M059J (cell line): ENCODE measurements around the gene AP4S1. TPM values are rescaled to one million over a fixed set of nuclear protein-coding genes. Genes with fewer than 3 reads are reported as not detected.
A peak's percentile ranks its signal among the peaks of the same experiment; 100 is the strongest.
"Not testable (repeated sequence)": the region's sequence is repeated elsewhere in the genome, so short reads cannot be mapped to it uniquely, and the experiment has no call there.

ENCODE experiments used
- DNase-seq: peaks from one replicate; pipeline ENCODE4 v3.0.0-alpha.2; 2012; ENCODE audit warnings: low read depth
- total RNA-seq: library from RNA; depleted of rRNA; stranded (reverse); fragments of >200 nt; shearing (Covaris generic); gene quantifications from 2 replicates; pipeline ENCODE4 v1.2.3, GENCODE V29; 2014

AP4S1 gene
- total RNA-seq, 1 experiment from 2014 or later: 6.0 TPM

DNA sequence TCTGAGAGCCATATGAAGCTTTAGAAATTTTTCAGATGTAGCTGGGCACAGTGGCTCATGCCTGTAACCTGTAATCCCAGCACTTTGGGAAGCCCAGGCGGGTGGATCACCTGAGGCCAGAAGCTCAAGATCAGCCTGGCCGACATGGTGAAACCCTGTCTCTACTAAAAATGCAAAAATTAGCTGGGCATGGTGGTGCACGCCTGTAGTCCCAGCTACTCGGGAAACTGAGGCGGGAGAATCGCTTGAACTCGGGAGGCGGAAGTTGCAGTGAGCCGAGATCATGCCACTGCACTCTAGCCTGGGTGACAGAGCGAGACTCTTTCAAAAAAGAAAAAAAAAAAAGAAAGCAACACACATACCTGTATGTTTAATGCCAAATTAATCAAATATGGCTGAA, 17.4 kb downstream of the AP4S1 start:
- not testable (repeated sequence) for DNase-seq

DNA sequence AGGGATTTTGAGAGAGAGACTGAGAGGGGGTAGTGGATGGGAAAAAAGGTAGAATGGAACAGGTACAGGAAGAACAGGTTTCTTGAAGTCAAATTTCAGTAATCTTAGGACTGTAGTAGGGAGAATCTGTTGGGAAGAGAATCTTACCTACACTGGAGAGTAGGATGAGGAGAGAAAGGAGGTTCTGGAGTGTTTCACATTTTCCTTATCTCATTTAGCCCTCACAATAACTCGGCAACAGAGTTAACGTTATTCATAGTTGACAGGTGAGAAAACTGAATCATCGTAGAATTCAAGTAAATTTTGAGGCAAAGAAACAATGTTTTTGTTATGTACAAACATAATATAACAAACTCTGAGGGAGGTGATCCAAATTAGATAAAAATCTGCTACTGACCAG, 17.9 kb downstream of the AP4S1 start:
- no peak for DNase-seq

DNA sequence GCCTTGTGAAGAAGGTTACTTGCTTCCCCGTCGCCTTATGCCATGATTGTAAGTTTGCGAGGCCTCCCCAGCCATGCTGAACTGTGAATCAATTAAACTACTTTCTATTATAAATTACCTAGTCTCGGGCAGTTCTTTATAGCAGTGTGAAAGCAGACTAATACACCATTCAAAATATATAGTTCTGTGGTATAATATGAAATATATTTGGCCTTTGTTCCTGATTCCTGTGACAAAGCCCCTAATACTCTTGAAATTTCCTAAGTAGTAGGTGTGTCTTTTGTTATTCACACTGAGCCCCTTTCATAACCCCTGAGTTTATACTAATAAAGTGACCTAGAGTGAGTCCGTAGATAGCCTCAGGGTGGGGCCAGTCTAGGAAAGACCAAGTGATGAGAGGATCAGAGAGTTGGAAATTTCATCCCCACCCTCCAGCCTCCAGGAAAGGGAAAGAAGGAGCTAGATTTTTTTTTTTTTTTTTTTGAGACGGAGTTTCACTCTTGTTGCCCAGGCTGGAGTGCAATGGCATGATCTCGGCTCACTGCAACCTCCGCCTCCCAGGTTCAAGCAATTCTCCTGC, 20.1 kb downstream of the AP4S1 start:
- DNase-seq: no peak

DNA sequence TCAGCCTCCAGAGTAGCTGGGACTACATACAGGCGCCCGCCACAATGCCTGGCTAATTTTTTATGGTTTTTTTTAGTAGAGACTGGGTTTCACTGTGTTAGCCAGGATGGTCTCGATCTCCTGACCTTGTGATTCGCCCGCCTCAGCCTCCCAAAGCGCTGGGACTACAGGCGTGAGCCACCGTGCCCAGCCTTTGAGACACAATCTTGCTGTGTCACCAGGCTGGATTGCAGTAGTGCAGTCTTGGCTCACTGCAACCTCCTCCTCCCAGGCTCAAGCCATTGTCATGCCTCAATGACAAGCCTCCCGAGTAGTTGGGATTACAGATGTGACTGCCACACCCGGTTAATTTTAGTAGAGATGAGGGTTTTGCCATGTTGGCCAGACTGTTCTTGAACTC, 22.1 kb downstream of the AP4S1 start:
- no peak for DNase-seq

DNA sequence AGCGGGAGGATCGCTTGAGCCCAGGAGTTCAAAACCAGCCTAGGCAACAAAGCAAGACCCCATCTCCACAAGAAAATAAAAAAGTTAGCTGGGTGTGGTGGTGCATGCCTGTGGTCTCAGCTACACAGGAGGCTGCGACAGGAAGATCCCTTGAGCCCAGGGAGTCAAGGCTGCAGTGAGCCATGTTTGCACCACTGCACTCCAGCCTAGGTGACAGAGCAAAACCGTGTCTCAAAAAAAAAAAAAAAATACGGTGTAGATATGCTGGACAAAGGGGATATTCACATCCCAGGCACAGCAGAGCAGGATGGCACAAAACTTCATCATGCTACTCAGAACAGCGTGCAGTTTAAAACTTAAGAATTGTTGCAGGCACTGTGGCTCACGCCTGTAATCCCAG, 25.6 kb downstream of the AP4S1 start:
- no peak for DNase-seq

DNA sequence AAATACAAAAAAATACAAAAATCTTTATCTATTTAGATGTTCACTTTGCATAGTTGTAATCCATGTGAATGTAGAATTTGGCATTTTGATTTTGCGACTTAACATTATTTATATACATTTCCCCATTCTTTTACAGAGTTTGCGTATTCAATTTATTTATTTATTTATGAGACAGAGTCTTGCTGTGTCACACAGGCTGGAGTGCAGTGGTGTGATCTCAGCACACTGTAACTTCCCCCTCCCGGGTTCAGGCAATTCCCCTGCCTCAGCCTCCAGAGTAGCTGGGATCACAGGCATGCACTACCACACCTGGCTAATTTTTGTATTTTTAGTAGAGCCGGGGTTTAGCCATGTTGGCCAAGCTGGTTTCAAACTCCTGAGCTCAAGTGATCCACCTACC, 26.1 kb downstream of the AP4S1 start:
- DNase-seq: no peak

DNA sequence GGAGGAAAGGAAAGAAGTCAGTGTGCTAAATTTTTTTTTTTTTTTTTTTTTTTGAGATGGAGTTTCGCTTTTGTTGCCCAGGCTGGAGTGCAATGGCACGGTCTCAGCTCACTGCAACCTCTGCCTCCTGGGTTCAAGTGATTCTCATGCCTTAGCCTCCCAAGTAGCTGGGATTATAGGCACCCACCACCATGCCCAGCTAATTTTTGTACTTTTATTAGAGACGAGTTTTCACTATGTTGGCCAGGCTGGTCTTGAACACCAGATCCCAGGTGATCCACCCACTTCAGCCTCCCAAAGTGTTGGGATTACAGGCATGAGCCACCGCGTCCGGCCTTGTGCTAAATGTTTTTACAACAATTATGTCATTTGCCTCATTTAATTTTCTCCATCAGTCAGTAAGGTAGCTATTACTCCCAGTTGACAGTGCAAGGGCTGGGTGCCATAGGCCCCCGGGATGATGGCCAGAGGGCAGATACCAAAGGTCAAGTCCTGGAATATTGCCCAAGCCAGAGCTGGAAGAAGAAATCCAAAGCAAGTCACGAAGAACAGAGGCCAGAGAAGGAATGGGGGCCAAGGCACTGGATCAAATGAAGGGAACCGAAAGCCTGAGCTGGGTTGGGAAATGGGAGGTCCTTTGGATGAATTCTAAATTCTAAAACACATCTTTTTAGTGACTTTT, 27.6 kb downstream of the AP4S1 start:
- DNase-seq: peak; percentile 64

DNA sequence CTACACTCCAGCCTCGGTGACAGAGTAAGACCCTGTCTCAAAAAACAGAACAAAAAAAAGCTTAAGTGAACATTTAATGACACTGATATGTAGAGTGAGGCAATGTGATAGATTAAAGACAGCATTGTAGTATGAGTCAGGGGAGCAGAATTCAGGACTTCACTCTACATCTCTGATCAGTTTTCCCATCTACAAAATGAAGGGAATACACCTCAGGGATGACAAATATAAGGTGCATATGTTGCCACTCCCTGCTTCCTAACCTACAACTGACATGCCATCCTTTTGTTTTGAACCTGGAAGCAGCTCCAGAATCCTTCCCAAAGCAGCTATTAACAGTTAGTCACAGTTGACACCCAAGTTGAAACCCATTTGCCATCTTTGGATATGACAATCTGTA, 31.6 kb downstream of the AP4S1 start:
- no peak for DNase-seq

DNA sequence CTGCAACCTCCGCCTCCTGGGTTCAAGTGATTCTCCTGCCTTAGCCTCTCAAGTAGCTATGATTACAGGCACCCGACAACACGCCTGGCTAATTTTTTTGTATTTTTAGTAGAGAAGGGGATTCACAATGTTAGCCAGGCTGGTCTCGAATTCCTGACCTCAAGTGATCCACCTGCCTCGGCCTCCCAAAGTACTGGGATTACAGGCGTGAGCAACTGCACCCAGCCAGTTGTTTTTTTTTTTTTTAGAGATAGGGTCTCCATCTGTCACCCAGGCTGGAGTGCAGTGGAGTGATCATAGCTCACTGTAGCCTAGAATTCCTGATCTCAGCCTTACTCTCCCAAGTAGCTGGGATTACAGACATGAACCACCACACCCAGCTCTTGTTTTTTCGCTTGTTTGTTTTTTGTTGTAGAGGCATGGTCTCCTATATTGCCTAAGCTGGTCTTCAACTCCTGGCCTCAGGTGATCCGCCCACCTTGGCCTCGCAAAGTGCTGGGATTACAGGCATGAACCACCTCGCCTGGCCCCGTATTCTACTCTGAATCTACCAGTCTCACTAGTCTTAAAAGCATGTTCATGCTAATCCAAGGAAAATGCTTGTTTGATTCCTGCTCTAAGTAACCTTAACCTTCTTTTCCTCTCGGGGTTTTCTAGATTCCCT, 32.4 kb downstream of the AP4S1 start:
- no peak for DNase-seq

DNA sequence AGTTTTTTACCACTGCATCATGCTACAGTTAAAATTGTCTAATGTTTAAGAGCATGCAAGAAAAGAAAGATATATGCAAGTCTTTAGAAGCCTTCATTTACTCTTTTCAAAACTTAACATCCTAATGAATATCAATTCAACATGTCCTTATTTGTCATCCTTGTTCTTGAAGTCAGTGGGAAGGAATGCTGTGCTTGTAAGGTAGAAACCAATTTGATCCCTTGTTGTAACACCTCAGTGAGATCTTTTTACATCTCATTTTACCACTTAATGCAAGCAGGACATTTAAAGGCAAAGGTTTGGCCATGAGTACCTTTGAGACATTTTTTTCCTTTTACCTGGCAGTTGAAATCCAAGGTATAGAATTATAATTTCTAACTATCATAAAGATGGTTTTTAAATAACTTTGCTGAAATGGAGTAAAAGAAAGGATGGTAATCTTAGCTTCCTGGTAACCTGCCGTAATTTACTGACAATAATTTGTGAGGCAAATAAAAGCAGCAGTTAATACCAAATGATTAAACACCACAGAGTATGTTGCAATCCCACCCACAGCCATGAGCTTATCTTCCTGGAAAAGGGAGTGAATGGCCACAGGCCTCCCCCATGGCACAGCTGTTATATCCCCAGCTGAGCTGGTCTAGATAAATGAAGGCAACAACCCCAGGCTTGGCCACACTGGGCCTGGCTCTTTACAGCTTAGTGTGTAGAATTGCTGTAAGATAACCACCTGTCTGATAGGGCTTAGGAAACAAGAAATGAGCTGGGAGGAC, 33.9 kb downstream of the AP4S1 start:
- DNase-seq: peak; percentile 74

DNA sequence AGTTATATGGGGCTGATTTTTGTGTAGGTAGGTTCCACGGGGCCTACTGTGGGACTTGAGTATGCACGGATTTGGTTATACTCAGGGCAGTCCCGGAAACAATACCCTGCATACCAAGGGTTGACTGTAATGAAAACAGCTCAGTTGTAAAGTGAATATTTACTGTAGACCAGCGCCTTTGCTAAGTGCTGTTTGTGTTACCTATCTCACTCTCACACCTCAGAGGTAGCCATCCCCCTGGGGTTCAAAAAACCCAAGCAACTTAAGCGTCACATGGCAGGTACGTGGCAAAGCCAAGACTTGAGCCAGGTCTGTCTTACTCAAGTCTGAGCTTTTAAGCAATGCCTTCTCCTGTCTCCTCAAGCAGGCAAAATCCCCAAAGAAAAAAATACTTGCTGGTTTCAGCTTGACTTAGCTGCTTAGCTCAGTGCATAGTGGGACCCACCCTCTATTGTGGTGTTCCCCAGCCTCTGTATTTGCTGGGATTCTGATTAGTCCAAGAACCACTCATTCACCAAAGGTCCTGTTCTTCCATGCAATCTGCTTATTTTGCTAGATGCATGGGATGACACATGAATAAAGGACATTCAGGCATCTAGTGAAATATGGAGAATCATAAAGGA, 34.9 kb downstream of the AP4S1 start:
- no peak for DNase-seq

DNA sequence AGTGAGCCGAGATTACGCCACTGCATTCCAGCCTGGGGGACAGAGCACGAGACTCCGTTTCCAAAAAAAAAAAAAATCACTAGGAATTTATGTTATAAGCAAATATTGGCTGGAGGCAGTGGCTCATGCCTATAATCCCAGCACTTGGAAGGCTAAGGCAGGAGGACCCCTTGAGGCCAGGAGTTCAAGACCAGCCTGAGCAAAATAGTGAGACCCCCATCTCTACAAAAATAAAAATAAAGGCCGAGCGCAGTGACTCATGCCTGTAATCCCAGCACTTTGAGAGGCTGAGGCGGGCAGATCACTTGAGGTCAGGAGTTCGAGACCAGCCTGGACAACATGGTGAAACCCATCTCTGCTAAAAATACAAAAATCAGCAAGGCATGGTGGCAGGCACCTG, 37.5 kb downstream of the AP4S1 start:
- DNase-seq: not testable (repeated sequence)

DNA sequence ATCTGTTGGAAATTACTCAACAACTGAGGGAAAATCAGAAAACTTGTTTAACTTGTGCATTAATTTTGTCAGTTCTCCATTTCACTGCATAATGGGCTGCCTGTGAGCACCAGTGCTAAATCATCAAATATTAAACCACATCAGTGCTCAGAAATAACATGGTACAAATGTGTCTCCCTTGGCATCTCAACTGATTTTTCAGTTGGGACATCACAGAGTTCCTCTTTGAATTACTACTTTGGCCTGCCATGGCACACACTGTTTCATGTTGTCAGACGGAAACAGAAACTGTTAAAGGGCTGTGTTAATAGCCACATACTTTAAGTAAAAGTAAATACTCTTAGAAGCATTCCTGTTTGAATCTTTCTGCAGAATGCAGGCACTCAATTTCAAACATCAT, 42.8 kb downstream of the AP4S1 start:
- no peak for DNase-seq

DNA sequence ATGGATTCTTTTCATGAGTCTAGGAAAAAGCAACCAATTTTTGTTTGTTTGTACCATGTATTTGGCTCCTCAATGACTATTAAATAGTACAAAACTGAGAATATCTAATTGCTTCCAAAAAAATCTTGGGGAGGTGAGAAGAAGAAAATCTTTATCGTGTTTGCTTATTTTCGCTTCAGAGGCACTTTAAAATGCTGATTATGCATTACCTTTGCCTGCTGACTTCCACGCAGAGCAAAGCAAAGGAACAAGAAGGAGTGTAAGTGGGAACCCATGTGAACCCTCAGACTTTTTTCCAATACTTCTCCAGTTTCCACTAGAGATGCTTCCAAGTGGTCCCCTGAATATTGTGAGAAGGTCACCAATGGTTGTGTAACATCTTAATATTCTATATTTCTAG, 43.9 kb downstream of the AP4S1 start:
- no peak for DNase-seq

DNA sequence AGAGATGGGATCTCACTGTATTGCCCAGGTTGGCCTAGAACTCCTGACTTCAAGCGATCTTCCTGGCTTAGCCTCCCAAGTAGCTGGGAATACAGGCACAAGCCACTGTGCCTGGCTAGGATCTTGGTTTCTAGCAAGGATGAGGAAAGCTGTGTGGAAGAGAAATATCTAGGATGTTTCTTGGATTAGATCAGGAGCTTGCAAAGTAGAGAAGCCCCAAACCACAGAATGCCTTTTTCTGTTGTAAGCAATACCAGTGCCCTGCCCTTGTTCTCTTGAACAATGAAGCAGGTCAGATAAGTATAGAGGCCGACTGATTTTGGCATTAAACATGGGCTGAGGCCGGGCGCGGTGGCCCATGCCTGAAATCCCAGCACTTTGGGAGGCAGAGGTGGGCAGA, 45.0 kb downstream of the AP4S1 start:
- DNase-seq: peak; percentile 91

DNA sequence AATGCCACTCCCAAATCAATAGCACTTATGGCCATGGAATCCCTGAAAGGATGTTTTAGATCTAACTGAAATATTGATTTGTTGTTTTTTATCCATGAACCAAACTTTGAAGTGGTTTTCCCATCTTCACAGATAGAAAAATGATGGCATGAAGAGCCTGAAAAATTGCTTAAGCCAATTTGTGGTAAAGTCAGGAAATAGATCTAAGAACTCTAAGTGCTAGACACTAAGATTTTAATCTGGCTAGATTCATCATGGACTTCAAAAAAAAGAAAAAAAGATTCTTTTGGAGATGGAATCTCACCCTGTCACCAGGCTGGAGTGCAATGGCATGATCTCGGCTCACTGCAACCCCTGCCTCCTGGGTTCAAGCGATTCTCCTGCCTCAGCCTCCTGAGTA, 45.7 kb downstream of the AP4S1 start:
- DNase-seq: peak; percentile 22

DNA sequence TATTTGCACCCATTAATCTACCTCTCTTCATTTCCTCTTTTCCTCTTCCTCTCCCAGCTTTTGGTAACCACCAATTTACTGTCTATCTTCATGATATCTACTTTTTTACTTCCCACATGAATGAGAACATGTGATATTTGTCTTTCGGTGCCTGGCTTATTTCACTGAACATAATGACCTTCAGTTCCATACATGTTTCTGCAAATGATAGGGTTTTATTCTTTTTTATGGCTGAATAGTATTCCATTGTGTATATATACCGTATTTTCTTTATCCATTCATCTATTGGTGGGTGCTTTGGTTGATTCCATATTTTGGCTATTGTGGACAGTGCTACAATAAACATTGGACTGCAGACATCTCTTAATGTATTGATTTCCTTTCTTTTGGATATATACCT, 49.7 kb downstream of the AP4S1 start:
- DNase-seq: no peak

DNA sequence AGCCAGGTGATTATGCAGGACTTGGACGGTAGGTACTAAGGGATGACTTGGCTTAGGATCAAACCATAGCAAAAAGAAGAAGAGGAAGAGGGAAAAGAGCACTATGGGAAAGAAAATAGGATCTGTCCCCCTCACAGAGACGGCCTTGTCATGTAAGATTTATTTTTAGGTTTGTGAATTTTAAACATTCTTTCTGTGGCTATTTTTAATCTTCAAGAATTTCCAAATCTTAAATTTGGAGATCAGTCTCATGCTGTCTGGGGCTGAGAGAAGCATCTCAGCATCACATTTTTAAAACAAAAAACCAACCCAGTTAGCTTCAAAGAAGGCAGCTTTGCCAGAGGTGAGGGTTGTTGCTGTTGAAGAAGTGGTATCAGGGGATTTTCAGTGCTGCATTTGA, 53.3 kb downstream of the AP4S1 start:
- no peak for DNase-seq

DNA sequence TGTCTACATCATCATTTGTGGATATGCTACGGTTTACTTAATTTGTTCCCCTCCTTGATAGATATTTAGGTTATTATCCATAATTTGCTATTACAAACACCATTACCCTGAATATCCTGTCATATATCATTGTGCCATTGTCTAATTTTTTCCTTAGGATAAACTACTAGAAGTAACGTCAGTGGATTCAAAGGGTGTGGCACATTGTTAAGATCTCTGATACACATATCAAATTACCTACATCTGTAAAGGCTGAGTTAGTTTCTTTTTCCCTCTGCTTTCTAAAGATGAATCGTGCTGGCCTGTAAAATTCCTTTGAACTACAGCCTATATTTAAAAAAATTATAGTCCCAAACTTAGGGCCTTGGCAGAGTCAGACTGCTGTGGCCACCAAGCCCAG, 54.6 kb downstream of the AP4S1 start:
- peak; percentile 24 for DNase-seq

DNA sequence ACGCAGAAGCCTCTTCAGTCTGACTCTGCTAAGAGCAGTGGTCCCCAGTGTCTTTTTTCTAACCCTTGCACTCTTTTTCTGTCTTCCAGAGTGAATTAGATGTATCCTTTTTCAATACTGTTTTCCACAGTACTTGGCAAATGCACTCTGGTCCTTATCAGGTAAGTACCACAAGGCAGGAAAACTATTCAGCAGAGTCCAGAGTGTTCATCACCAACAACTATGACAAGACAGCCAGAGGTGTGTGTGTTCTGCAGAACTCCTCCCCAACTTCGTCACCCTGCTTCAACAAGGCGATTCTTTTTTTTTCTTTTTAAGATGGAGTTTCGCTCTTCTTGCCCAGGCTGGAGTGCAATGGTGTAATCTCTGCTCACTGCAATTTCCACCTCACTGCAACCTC, 55.0 kb downstream of the AP4S1 start:
- DNase-seq: no peak

DNA sequence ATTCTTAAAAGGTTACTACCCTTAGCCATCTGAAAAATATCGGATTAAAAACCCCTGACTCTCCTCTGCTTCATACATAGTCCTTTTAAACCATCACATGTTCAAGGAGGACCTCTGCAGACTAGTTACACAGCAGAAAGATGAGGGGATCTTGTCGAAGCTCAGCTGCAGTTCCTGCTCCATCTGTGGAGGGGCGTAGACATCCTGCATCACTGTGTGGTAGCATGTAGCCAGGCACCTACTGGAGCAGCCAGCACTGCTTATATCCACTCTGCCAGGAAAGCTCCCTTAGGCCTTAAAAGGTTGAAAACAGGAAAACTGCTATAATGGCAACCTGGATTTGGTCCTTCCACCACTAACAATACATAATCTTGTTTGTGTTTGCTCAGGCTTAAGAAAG, 58.3 kb downstream of the AP4S1 start:
- DNase-seq: no peak

DNA sequence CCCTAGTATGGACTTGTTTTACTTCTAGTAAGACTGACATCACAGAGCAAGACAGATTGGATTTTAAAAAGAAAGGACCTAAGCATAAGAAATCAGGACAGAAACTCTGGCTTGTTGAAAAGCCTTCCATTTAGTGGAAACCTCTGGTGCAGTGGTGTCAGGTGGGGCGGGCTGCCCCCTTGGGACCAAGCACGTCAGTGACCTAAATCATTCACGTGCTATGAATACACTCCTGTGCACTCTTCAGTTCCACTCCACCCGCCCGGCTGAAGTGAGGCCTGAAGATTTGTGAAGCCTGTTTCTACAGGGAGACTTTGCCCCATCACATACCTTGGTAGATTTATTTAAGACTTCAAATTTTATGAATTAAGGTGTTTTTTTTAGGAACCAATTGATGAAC, 58.9 kb downstream of the AP4S1 start:
- DNase-seq: no peak
